DOHH2 (cell line): ENCODE measurements around the gene ARHGDIA.

Experiments used
- H3F3A ChIP-seq: fragments of 200-600 bp; sonication (generic), shearing (Covaris generic); 2 replicates; pipeline ENCODE4 v1.6.0; 2016; ENCODE audit warnings: antibody characterized with exemption, mild to moderate bottlenecking; ENCODE audit not compliant: control insufficient read depth, insufficient read depth
- H3K27ac ChIP-seq: fragments of 200-600 bp; sonication (generic); 2 replicates; pipeline ENCODE4 v1.5.1; 2014; ENCODE audit warnings: low read depth, mild to moderate bottlenecking, low read length, moderate library complexity
- H3K27me3 ChIP-seq: fragments of 200-600 bp; sonication (generic); 2 replicates; pipeline ENCODE4 v1.6.1; 2014; ENCODE audit warnings: mild to moderate bottlenecking, low read length, mixed read lengths; ENCODE audit not compliant: control insufficient read depth
- H3K36me3 ChIP-seq: fragments of 200-600 bp; sonication (generic); 2 replicates; pipeline ENCODE4 v1.6.1; 2014; ENCODE audit warnings: mild to moderate bottlenecking, low read length, moderate library complexity, mixed read lengths; ENCODE audit not compliant: control insufficient read depth
- H3K4me1 ChIP-seq: fragments of 200-600 bp; sonication (generic); 2 replicates; pipeline ENCODE4 v1.6.1; 2014; ENCODE audit warnings: mild to moderate bottlenecking, low read length, mixed read lengths; ENCODE audit not compliant: control insufficient read depth
- H3K4me2 ChIP-seq: fragments of 200-600 bp; sonication (generic); 2 replicates; pipeline ENCODE4 v1.6.0; 2014; ENCODE audit warnings: mild to moderate bottlenecking, low read length, moderate library complexity
- H3K4me3 ChIP-seq: fragments of 200-600 bp; sonication (generic); 2 replicates; pipeline ENCODE4 v1.5.1; 2014; ENCODE audit warnings: mild to moderate bottlenecking, low read length, mixed read lengths
- H3K79me2 ChIP-seq: fragments of 200-600 bp; sonication (generic); 2 replicates; pipeline ENCODE4 v1.6.1; 2014; ENCODE audit warnings: mild to moderate bottlenecking, low read length, mixed read lengths; ENCODE audit not compliant: control insufficient read depth
- H3K9me2 ChIP-seq: fragments of 200-600 bp; sonication (generic); replicated peaks from 2 replicates; pipeline ENCODE4 v1.6.1; 2014; ENCODE audit warnings: mild to moderate bottlenecking, low read length, mixed read lengths; ENCODE audit not compliant: control insufficient read depth
- H3K9me3 ChIP-seq: fragments of 200-600 bp; sonication (generic); 2 replicates; pipeline ENCODE4 v1.6.1; 2014; ENCODE audit warnings: antibody characterized with exemption, low read length, mixed read lengths; ENCODE audit not compliant: control insufficient read depth, insufficient read depth
- H4K20me1 ChIP-seq: fragments of 200-600 bp; sonication (generic); 2 replicates; pipeline ENCODE4 v1.6.0; 2014; ENCODE audit warnings: low read depth, mild to moderate bottlenecking, antibody characterized with exemption, low read length, moderate library complexity; ENCODE audit not compliant: control insufficient read depth, insufficient read depth
- EZH2phosphoT487 ChIP-seq: fragments of 200-600 bp; sonication (generic); IDR thresholded peaks from 2 replicates; pipeline ENCODE4 v1.6.1; 2017; ENCODE audit warnings: borderline replicate concordance, mild to moderate bottlenecking, antibody characterized with exemption, low read length, moderate library complexity, mixed read lengths
- TF ChIP-seq, protein P1 (sequence below): fragments of 200-600 bp; sonication (generic); IDR thresholded peaks from one replicate; pipeline ENCODE4 v1.5.1; 2014; ENCODE audit warnings: antibody characterized with exemption, mild to moderate bottlenecking, low read depth, low read length; ENCODE audit not compliant: poor library complexity, severe bottlenecking

The ARHGDIA gene

DNA sequence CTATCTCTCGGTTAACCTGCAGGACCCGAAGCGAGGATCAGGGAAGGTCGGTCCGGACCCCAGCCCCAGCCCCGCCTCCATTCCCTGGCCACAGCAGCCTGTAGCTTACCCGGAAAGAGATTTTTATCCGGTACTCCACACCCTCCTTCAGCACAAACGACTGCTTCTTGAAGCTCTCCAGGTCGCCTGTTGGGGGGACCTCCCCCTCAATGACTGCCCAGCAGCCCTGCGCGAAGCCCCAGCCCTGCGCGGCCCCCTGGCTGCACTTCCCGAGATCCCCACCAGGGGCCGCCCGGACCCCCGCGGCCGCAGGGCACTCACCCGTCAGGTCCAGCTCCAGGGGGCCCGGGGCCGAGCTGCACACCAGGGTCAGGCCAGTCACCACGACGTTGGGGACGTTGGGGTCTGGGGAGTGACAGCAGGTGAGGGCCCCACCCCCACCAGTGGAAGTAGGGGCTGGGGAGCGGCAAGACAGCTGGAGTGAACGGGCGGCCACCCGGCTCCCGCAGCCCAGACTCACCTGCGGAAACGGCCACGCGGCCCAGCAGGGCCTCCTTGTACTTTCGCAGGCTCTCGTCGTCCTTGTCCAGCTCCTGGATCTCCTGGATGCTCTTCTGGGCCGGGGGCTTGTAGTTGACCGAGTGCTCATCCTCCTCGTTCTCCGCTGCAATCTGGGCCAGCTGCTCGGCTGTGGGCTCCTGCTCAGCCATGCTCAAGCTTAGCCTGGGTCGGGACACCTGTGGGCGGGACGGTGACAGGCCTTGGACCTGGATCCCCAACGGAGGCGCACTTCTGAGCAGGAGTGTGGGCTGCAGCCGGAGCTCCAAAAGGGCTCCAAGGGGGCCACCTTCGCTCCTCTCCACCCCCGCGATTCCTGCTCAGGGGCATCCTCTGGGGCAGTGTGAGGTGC is 1.7 kb downstream of the ARHGDIA start:
- peaks cover 65% of the 10 kb centered on the region for H3K4me1 ChIP-seq
- no peak for TF ChIP-seq EZH2phosphoT487
- TF ChIP-seq, protein P1, sequence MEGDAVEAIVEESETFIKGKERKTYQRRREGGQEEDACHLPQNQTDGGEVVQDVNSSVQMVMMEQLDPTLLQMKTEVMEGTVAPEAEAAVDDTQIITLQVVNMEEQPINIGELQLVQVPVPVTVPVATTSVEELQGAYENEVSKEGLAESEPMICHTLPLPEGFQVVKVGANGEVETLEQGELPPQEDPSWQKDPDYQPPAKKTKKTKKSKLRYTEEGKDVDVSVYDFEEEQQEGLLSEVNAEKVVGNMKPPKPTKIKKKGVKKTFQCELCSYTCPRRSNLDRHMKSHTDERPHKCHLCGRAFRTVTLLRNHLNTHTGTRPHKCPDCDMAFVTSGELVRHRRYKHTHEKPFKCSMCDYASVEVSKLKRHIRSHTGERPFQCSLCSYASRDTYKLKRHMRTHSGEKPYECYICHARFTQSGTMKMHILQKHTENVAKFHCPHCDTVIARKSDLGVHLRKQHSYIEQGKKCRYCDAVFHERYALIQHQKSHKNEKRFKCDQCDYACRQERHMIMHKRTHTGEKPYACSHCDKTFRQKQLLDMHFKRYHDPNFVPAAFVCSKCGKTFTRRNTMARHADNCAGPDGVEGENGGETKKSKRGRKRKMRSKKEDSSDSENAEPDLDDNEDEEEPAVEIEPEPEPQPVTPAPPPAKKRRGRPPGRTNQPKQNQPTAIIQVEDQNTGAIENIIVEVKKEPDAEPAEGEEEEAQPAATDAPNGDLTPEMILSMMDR: peak; percentile 86
- H3K4me2 ChIP-seq: peak overlapping the region; percentile 86
- peaks cover 55% of the 10 kb centered on the region for H3K79me2 ChIP-seq
- H3K9me2 ChIP-seq: no peaks in the 10 kb centered on the region
- peak overlapping the region; percentile 85 for H3K27ac ChIP-seq
- H3K4me3 ChIP-seq: peak overlapping the region; percentile 97
- peaks cover 52% of the 10 kb centered on the region for H3F3A ChIP-seq
- no peaks in the 10 kb centered on the region for H4K20me1 ChIP-seq
- peaks cover 70% of the 10 kb centered on the region for H3K36me3 ChIP-seq
- H3K27me3 ChIP-seq: no peaks in the 10 kb centered on the region
- no peaks in the 10 kb centered on the region for H3K9me3 ChIP-seq

DNA sequence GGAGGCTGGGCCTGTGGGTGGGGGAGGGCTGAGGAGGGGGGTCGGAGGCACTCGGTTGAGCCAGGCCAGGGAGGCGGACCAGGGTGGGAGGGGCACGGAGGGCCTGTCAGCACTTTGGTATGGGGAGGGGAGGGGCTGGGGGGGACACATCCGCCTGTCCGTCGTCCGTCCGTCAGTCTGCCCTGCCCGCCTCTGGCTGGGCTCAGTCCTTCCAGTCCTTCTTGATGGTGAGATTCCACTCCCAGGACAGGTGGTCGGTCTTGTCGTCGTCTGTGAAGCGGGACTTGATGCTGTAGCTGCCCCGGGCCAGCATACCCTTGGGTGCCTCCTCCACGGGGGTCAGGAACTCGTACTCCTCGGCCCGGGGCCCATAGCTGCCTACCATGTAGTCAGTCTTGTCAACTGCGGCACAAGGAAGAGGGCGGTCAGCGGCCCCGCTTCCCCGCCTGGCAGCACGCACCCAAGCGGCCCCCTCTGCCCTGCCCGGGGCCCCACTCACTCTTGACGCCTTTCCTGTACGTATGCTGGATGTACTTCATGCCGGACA is 2.4 kb downstream of the ARHGDIA start:
- Histone ChIP-seq H4K20me1 (no peaks in the 10 kb centered on the region), H3K4me3 (0 out of 2 replicates have a peak overlapping the region, but pooled peaks have one; percentile 97), H3K27me3 (no peaks in the 10 kb centered on the region), H3F3A (peaks cover 44% of the 10 kb centered on the region), H3K9me3 (no peaks in the 10 kb centered on the region), H3K36me3 (peaks cover 76% of the 10 kb centered on the region), H3K4me1 (peaks cover 59% of the 10 kb centered on the region), H3K27ac (no peak overlapping the region), H3K79me2 (peaks cover 62% of the 10 kb centered on the region), H3K4me2 (peak overlapping the region; percentile 86), H3K9me2 (no peaks in the 10 kb centered on the region)
- TF ChIP-seq, protein P1: no peak
- TF ChIP-seq EZH2phosphoT487: no peak

DNA sequence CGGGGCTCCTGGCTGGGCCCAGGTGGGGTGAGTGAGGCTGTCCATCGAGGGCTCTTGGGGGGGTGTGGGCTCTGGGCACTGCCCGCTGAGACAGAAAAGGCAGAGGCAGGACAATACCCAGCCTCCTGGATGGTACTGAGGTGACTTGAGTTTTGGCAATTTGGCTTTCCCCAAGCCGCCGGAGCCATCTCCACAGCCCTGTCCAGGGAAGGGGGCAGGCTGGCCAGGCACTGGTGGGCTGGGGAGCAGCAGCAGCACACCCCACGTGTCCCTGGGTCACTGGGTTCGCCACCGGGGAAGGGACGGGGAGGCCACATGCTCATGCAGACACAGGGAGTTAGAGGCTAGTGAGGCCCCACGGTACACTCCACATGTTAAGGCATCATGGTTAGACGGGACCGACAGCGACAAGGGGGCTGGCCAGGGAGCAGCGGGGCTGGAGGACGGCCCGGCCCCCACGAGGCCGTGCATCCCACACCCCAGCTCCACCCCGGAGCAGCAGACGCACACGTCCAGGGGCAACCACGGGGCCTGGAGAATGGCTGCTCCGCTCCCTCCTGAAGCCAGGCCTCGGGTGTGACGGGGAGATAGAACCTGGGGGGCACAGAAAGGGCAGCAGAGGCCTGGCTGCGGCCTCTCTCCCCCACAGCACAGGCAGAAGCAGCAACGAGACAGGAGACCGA is 3.0 kb downstream of the ARHGDIA start:
- peaks cover 40% of the 10 kb centered on the region for H3F3A ChIP-seq

More for the DNA sequence above, 3.0 kb downstream of the ARHGDIA start:
- Histone ChIP-seq H3K4me3 (no peak overlapping the region), H3K4me2 (no peak overlapping the region), H3K9me3 (no peaks in the 10 kb centered on the region), H3K27me3 (no peaks in the 10 kb centered on the region), H3K9me2 (no peaks in the 10 kb centered on the region), H4K20me1 (0 out of 2 replicates have a peak, but pooled peaks cover 4% of the 10 kb centered on the region), H3K4me1 (peaks cover 59% of the 10 kb centered on the region), H3K79me2 (peaks cover 68% of the 10 kb centered on the region), H3K36me3 (peaks cover 81% of the 10 kb centered on the region), H3K27ac (no peak overlapping the region)
- TF ChIP-seq EZH2phosphoT487: no peak
- TF ChIP-seq, protein P1: no peak
